Fibroblast of lung (primary cell): ENCODE results near the gene CEACAM18. TPM values are rescaled to one million over a fixed set of nuclear protein-coding genes. Genes with fewer than 3 reads are reported as not detected.

ENCODE experiments used
- DNase-seq, 2 donors: peaks; one replicate each; pipeline versions ENCODE4 v3.0.0 to v3.0.0-alpha.2; 2010; ENCODE audit warnings: low read depth in 2 of 2
- H2AFZ ChIP-seq: 2 replicates; pipeline ENCODE4 v1.5.1; 2012; ENCODE audit warnings: low read length, control low read depth, inconsistent platforms
- H3K27ac ChIP-seq: 2 replicates; pipeline ENCODE4 v1.5.1; 2011; ENCODE audit warnings: low read length, control low read depth; ENCODE audit not compliant: insufficient read depth
- H3K27me3 ChIP-seq: 2 replicates; pipeline ENCODE4 v1.5.1; 2011; ENCODE audit warnings: mild to moderate bottlenecking, low read length; ENCODE audit not compliant: control insufficient read depth, insufficient read depth
- H3K36me3 ChIP-seq: 2 replicates; pipeline ENCODE4 v1.5.1; 2011; ENCODE audit warnings: low read length; ENCODE audit not compliant: control insufficient read depth, insufficient read depth
- H3K4me1 ChIP-seq: 2 replicates; pipeline ENCODE4 v1.5.1; 2011; ENCODE audit warnings: low read length; ENCODE audit not compliant: control insufficient read depth, insufficient read depth; ENCODE audit errors: extremely low read depth
- H3K4me2 ChIP-seq: 2 replicates; pipeline ENCODE4 v1.5.1; 2011; ENCODE audit warnings: low read length, control low read depth; ENCODE audit not compliant: insufficient read depth; ENCODE audit errors: extremely low read depth
- H3K4me3 ChIP-seq, 4 experiments: fragments of 200-600 bp in 1 of 4; sonication (generic) in 1 of 4; replicated peaks in 1 of 4; 2 replicates each; pipeline ENCODE4 v1.5.1; 2011 to 2016; ENCODE audit warnings: low read length in 4 of 4, low read depth in 3 of 4, mild to moderate bottlenecking in 3 of 4, control low read depth in 2 of 4, inconsistent platforms in 1 of 4, mixed read lengths in 1 of 4; ENCODE audit not compliant: insufficient read depth in 1 of 4; ENCODE audit errors: control extremely low read depth in 1 of 4
- H3K79me2 ChIP-seq: 2 replicates; pipeline ENCODE4 v1.5.1; 2012; ENCODE audit warnings: mild to moderate bottlenecking, low read length, inconsistent platforms; ENCODE audit not compliant: control insufficient read depth, insufficient read depth
- H3K9ac ChIP-seq: 2 replicates; pipeline ENCODE4 v1.5.1; 2011; ENCODE audit warnings: mild to moderate bottlenecking, low read length, control low read depth; ENCODE audit not compliant: insufficient read depth
- H3K9me3 ChIP-seq: 2 replicates; pipeline ENCODE4 v1.5.1; 2012; ENCODE audit warnings: low read depth, low read length; ENCODE audit not compliant: control insufficient read depth, insufficient read depth
- H4K20me1 ChIP-seq: 2 replicates; pipeline ENCODE4 v1.5.1; 2011; ENCODE audit warnings: low read length; ENCODE audit not compliant: control insufficient read depth, insufficient read depth; ENCODE audit errors: extremely low read depth
- CTCF ChIP-seq, 2 donors: IDR thresholded peaks in 1 of 2; conservative IDR thresholded peaks in 1 of 2; 1 replicate in 1 of 2; 2 replicates in 1 of 2; pipeline ENCODE4 v1.5.1; 2011 to 2012; ENCODE audit warnings: low read length in 2 of 2, control low read depth in 1 of 2, inconsistent platforms in 1 of 2, low read depth in 1 of 2, mild to moderate bottlenecking in 1 of 2
- EZH2 ChIP-seq: IDR thresholded peaks from 2 replicates; pipeline ENCODE4 v1.5.1; 2012; ENCODE audit warnings: low read length, control low read depth, mild to moderate bottlenecking; ENCODE audit errors: missing control alignments
- polyA plus RNA-seq, 2 donors: library from polyadenylated mRNA; depleted of rRNA in 1 of 2; stranded (reverse) in 1 of 2; unstranded in 1 of 2; fragments of >200 nt; gene quantifications; 2 replicates each; pipeline ENCODE4 v1.2.1, GENCODE V29; 2011 to 2012; ENCODE audit warnings: missing spikeins in 1 of 2
- total RNA-seq: library from RNA; depleted of rRNA; stranded (reverse); fragments of >200 nt; gene quantifications from 2 replicates; pipeline ENCODE4 v1.2.1, GENCODE V29; 2014

CEACAM18 gene
- total and polyA plus RNA-seq, 2 donors (not counting 1 experiment from before 2014, with no cell fraction given) = not detected

GRCh38 chr19:51501594-51502263 is 23.4 kb downstream of the CEACAM18 start, which contains the start of gene SIGLEC12:
TSS of gene SIGLEC12 (minus strand) at chr19:51501800. CDS start at chr19:51501733, 67 bp downstream.
- Histone ChIP-seq H3K4me3 (no peak within 1 kb of the TSS), H3K79me2 (no peaks in the 10 kb centered on the region), H3K4me2 (no peak within 1 kb of the TSS), H3K9me3 (no peaks in the 10 kb centered on the region), H4K20me1 (no peaks in the 10 kb centered on the region), H3K4me1 (no peaks in the 10 kb centered on the region), H3K9ac (no peak within 1 kb of the TSS), H2AFZ (no peak within 1 kb of the TSS), H3K36me3 (no peaks in the 10 kb centered on the region), H3K27me3 (no peaks in the 10 kb centered on the region), H3K27ac (no peak within 1 kb of the TSS)
- no peak for TF ChIP-seq CTCF (conservative IDR thresholded peaks at IDR 0.05 in 1 of 2, IDR thresholded peaks at IDR 0.05 in 1 of 2; ENCODE audit: low read depth in 1 of 2, low read length in 2 of 2)
- DNase-seq = no peak

GRCh38 chr19:51503286-51503817 is 25.0 kb downstream of the CEACAM18 start:
- Histone ChIP-seq H3K4me2 (no peak overlapping the region), H3K79me2 (no peaks in the 10 kb centered on the region), H2AFZ (no peak overlapping the region), H3K36me3 (no peaks in the 10 kb centered on the region), H4K20me1 (no peaks in the 10 kb centered on the region), H3K4me3 (no peak overlapping the region), H3K9ac (no peak overlapping the region), H3K27ac (no peak overlapping the region), H3K9me3 (no peaks in the 10 kb centered on the region), H3K4me1 (no peaks in the 10 kb centered on the region), H3K27me3 (no peaks in the 10 kb centered on the region)
- DNase-seq = no peak
- TF ChIP-seq EZH2 (no peak), CTCF (conservative IDR thresholded peaks at IDR 0.05 in 1 of 2, IDR thresholded peaks at IDR 0.05 in 1 of 2; ENCODE audit: low read depth in 1 of 2, low read length in 2 of 2) (no peak)

GRCh38 chr19:51503896-51504295 is 25.6 kb downstream of the CEACAM18 start:
- no peak overlapping the region for H2AFZ ChIP-seq
- no peaks in the 10 kb centered on the region for H4K20me1 ChIP-seq
- no peak overlapping the region for H3K4me3 ChIP-seq
- H3K9ac ChIP-seq = no peak overlapping the region
- no peaks in the 10 kb centered on the region for H3K27me3 ChIP-seq
- no peak overlapping the region for H3K4me2 ChIP-seq
- no peaks in the 10 kb centered on the region for H3K4me1 ChIP-seq
- TF ChIP-seq CTCF (conservative IDR thresholded peaks at IDR 0.05 in 1 of 2, IDR thresholded peaks at IDR 0.05 in 1 of 2; ENCODE audit: low read depth in 1 of 2, low read length in 2 of 2) = no peak
- no peak for TF ChIP-seq EZH2
- H3K9me3 ChIP-seq = no peaks in the 10 kb centered on the region
- no peaks in the 10 kb centered on the region for H3K36me3 ChIP-seq
- no peak for DNase-seq
- no peak overlapping the region for H3K27ac ChIP-seq
- no peaks in the 10 kb centered on the region for H3K79me2 ChIP-seq
